Mucosa of descending colon (tissue), 3 donors: ENCODE results near the gene TBCE. TPM values are rescaled to one million over a fixed set of nuclear protein-coding genes. Genes with fewer than 3 reads are reported as not detected.

Experiments used
- ATAC-seq: fragments of 200-7000 bp; cut with Tn5 transposase; one replicate; pipeline ENCODE4 v1.9.1; 2020; ENCODE audit warnings: mild to moderate bottlenecking, moderate library complexity
- DNase-seq, 3 donors: peaks; one replicate each; pipeline ENCODE4 v3.0.0-alpha.2; 2020
- H3K36me3 ChIP-seq: fragments of 200-600 bp; one replicate; pipeline ENCODE4 v1.8.0; 2021; ENCODE audit warnings: low read depth, mild to moderate bottlenecking
- H3K4me1 ChIP-seq: fragments of 200-600 bp; one replicate; pipeline ENCODE4 v1.8.0; 2021; ENCODE audit warnings: low read depth, mild to moderate bottlenecking
- H3K4me3 ChIP-seq: fragments of 200-600 bp; one replicate; pipeline ENCODE4 v1.8.0; 2021; ENCODE audit warnings: mild to moderate bottlenecking
- H3K9me3 ChIP-seq: fragments of 200-600 bp; one replicate; pipeline ENCODE4 v1.8.0; 2021; ENCODE audit warnings: mild to moderate bottlenecking
- intact Hi-C, 2 donors: fragments of 100-400 bp; cut with DNase I in 1 of 2; cut with micrococcal nuclease in 1 of 2; formaldehyde crosslinking; loops; one replicate each; pipeline versions ENCODE4 v1.11.0 to v1.11.1; 2022; cut with DNase I, micrococcal nuclease
- total RNA-seq, 3 donors: library from RNA; stranded (reverse); fragmentation: NEBNext Ultra II Directional in 2 of 3; extraction: Animal tissue kit (Norgen Biotek cat#: 25700) in 2 of 3; gene quantifications; one replicate each; pipeline versions ENCODE4 v1.2.1 to v1.2.4, GENCODE V29; 2021 to 2023
- TF ChIP-seq, protein P1 (sequence below): fragments of 200-600 bp; IDR thresholded peaks from one replicate; pipeline ENCODE4 v1.8.0; 2022; ENCODE audit warnings: antibody characterized with exemption, mild to moderate bottlenecking
- donor health status: DM: no; HTN: no; CAD: no; lungs with moderate emphysema.
- donor health status: DM: no; HTN: no; CAD: no.
- donor health status: DM: no; HTN: yes; CAD: no.

The TBCE gene
- total RNA-seq, 3 donors from 2014 or later, result 21.1 to 25.5 (median 23.9) TPM

DNA sequence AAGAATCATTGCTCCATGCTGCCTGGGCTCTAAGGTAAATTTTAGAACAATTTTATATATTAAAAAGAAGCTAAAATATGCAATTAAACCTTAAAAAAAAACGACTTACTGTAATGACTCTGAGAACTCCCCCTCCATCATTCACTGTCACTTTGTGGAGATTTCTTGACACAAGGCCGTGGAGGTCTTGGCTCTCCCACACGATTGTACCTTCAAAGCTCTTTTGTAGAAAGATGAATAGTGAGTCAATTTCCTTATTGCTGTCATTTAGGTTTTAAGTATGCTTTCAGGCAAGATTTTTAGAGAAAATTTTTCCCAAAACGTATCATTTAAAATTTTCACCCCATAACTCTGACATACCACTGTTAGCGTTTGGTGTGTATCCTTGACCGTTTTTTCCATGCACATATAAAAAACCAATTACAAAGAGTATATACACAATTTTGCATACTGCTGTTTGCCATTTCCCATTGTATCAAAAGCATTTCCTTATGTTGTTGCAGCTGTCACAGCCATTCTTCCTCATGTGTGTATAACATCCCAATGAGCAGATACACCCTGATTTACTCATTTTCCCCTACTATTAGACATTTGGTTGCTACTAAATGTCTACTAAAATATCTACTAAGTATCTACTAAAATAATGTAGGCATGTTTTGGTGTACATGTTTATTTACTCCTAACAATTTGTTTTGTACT lies 103.7 kb downstream of the TBCE start:
- ATAC-seq, result peak; percentile 63
- no peak for DNase-seq
- Histone ChIP-seq H3K36me3 (no peaks in the 10 kb centered on the region), H3K4me1 (no peaks in the 10 kb centered on the region), H3K4me3 (no peak overlapping the region), H3K9me3 (no peaks in the 10 kb centered on the region)
- TF ChIP-seq, protein P1, sequence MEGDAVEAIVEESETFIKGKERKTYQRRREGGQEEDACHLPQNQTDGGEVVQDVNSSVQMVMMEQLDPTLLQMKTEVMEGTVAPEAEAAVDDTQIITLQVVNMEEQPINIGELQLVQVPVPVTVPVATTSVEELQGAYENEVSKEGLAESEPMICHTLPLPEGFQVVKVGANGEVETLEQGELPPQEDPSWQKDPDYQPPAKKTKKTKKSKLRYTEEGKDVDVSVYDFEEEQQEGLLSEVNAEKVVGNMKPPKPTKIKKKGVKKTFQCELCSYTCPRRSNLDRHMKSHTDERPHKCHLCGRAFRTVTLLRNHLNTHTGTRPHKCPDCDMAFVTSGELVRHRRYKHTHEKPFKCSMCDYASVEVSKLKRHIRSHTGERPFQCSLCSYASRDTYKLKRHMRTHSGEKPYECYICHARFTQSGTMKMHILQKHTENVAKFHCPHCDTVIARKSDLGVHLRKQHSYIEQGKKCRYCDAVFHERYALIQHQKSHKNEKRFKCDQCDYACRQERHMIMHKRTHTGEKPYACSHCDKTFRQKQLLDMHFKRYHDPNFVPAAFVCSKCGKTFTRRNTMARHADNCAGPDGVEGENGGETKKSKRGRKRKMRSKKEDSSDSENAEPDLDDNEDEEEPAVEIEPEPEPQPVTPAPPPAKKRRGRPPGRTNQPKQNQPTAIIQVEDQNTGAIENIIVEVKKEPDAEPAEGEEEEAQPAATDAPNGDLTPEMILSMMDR, result no peak
- intact Hi-C loops, result no loop called here

DNA sequence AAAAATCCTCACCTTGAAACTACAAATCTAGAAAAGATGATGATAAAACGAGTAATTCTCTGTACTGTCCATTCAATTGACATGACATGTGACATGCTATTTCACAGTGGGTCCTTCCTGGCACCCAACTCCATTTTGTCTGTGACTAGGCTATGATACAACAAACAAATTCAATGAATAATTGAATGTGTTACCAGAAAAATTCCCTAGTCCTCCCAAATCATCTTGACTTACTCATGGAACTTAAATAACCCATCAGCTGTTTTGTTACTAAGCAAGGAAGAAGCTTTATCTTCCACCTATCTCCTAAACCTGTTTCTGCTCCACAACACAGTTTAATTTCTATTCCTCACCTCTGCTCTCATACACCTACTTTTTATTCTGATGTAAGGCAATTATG lies 106.6 kb downstream of the TBCE start:
- Histone ChIP-seq H3K4me1 (no peaks in the 10 kb centered on the region), H3K4me3 (no peak overlapping the region), H3K9me3 (no peaks in the 10 kb centered on the region), H3K36me3 (no peaks in the 10 kb centered on the region)
- DNase-seq (no peak), ATAC-seq (no peak)
- TF ChIP-seq, protein P1, result no peak
- intact Hi-C loops, result no loop called here

DNA sequence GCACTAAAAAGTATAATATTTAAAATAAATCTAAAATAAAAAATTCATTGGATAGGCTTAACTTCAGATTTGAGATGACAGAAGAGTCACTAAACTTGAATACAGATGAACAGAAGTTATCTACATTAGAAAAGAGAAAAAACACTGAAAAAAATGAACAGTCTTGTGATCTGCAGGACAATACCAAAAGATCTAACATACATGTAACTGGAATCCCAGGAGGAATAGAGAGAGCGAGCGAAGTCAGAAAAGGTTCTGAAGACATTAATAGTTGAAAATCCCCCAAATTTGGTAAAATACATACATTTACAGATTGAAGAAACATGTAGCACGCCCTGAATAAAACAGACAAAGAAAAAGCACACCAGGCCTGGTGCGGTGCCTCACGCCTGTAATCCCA lies 115.9 kb downstream of the TBCE start:
- TF ChIP-seq, protein P1, result no peak
- H3K36me3 ChIP-seq, result no peaks in the 10 kb centered on the region
- no peaks in the 10 kb centered on the region for H3K4me1 ChIP-seq
- no peak for DNase-seq
- no peak overlapping the region for H3K4me3 ChIP-seq
- intact Hi-C loops, result no loop called here
- no peaks in the 10 kb centered on the region for H3K9me3 ChIP-seq
- ATAC-seq, result no peak

DNA sequence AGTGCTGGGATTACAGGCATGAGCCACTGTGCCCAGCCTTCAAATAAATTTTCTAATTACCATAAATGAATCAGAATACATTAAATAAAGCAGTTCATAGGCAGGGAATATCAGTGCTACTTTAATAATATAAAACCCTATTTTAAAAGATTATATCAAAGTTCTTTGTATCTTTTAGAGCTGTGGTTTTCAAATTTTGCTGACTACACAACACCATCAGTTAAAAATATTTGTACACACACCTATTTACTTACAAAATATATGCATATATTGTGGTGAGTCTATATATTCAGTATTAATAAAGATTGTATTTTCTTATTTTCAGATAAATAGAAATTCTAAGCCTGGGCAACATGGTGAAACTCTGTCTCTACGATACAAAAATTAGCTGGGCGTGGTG lies 118.3 kb downstream of the TBCE start:
- Histone ChIP-seq H3K4me1 (no peaks in the 10 kb centered on the region), H3K9me3 (no peaks in the 10 kb centered on the region), H3K4me3 (no peak overlapping the region), H3K36me3 (no peaks in the 10 kb centered on the region)
- no peak for DNase-seq
- intact Hi-C loops, result no loop called here
- no peak for ATAC-seq
- TF ChIP-seq, protein P1, result no peak

DNA sequence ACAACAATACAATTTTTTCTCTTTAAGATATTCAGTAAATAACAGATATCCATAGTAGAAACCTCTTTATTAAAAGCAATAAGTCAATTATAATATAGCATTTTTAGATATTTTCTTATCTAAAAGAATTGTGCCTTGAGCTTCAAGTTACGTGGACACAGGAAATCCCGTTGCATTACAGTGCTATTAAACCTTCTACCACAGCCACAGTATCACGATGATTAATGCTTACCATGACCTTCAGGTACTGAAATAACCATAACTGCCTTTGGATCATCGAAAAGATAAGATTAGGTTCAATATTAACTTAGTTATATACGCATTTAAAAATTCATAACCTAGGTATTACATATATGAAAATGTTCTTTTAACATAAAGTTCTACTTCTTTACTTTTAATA lies 119.1 kb downstream of the TBCE start:
- H3K4me3 ChIP-seq, result no peak overlapping the region
- ATAC-seq, result no peak
- intact Hi-C loops, result no loop called here
- no peaks in the 10 kb centered on the region for H3K9me3 ChIP-seq
- no peaks in the 10 kb centered on the region for H3K4me1 ChIP-seq
- DNase-seq, result no peak
- TF ChIP-seq, protein P1, result no peak
- H3K36me3 ChIP-seq, result no peaks in the 10 kb centered on the region

DNA sequence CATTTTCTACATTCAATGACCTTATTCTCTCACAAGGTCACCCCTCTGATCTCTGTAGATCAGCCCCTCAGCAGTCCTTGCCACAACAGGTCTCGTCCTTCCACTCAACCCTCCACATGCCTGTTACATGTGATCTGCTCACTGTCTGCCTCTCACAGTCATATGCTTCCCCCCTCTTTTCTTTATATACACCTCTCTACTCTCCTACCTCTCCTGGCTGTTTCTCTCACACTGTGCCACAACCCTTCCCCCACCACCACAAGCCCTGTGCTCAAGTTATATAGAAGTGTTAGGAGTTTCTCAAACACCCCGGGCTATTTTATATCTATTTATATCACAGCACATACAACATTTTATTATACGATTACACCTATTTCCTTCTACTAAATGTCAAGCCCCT lies 124.4 kb downstream of the TBCE start:
- no peak overlapping the region for H3K4me3 ChIP-seq
- no peaks in the 10 kb centered on the region for H3K4me1 ChIP-seq
- ATAC-seq, result no peak
- H3K9me3 ChIP-seq, result no peaks in the 10 kb centered on the region
- intact Hi-C loops, result no loop called here
- no peak for DNase-seq
- TF ChIP-seq, protein P1, result no peak
- H3K36me3 ChIP-seq, result no peaks in the 10 kb centered on the region
